A549 (cell line): ENCODE measurements around the gene MRPL57. TPM values are rescaled to one million over a fixed set of nuclear protein-coding genes. Genes with fewer than 3 reads are reported as not detected.
"Not testable (repeated sequence)": the region's sequence is repeated elsewhere in the genome, so short reads cannot be mapped to it uniquely, and the experiment has no call there.

Experiments
- ATAC-seq, 2 experiments: fragments of 200-7000 bp in 1 of 2; fragments of >200 bp in 1 of 2; cut with Nextera tagmentation in 1 of 2; cut with Tn5 transposase in 1 of 2; 3 replicates each; pipeline versions ENCODE4 v1.8.0 to v1.9.1; 2018 to 2020; ENCODE audit warnings: mild to moderate bottlenecking in 1 of 2, moderate library complexity in 1 of 2
- CTCF ChIA-PET: fragments of 300-600 bp; sonication (Branson Sonifier 250); formaldehyde crosslinking; extraction: SDS; loops from one replicate; lab custom pipeline; 2021; ENCODE audit warnings: antibody characterized with exemption, inconsistent platforms; lab: Yijun Ruan, JAX
- POLR2A ChIA-PET: fragments of 350-600 bp; formaldehyde crosslinking; extraction: SDS; loops from one replicate; lab custom pipeline; 2021; ENCODE audit warnings: antibody characterized with exemption, inconsistent platforms; lab: Yijun Ruan, JAX
- DNase-seq, 2 experiments: peaks; one replicate each; pipeline versions ENCODE4 v3.0.0 to v3.0.0-alpha.2; 2011 to 2016; ENCODE audit warnings: low read depth in 1 of 2, low spot score in 1 of 2
- FAIRE-seq: peaks from 2 replicates; lab custom pipeline; 2011; peaks lifted over from hg19 to GRCh38; lab: Jason Lieb, UNC
- H3K27ac ChIP-seq, 2 experiments: fragments of >200 bp; sonication (Bioruptor Twin); formaldehyde crosslinking; 3 replicates each; pipeline ENCODE4 v1.5.1; 2016 to 2017
- H3K4me1 ChIP-seq: fragments of >200 bp; sonication (Bioruptor Twin); formaldehyde crosslinking; 3 replicates; pipeline ENCODE4 v1.6.1; 2016
- H3K4me2 ChIP-seq: fragments of >200 bp; sonication (Bioruptor Twin); formaldehyde crosslinking; 3 replicates; pipeline ENCODE4 v1.6.1; 2016
- H3K4me3 ChIP-seq: fragments of >200 bp; sonication (Bioruptor Twin); formaldehyde crosslinking; 3 replicates; pipeline ENCODE4 v1.5.1; 2016
- H3K9me3 ChIP-seq: fragments of >200 bp; sonication (Bioruptor Twin); formaldehyde crosslinking; 3 replicates; pipeline ENCODE4 v1.6.1; 2016
- CBX2 ChIP-seq: fragments of 200-600 bp; sonication (generic); IDR thresholded peaks from 2 replicates; pipeline ENCODE4 v1.6.1; 2016; ENCODE audit warnings: low read depth, mild to moderate bottlenecking, borderline replicate concordance
- CBX8 ChIP-seq: fragments of 200-600 bp; sonication (generic); IDR thresholded peaks from 2 replicates; pipeline ENCODE4 v1.6.1; 2016
- CHD4 ChIP-seq: fragments of 200-600 bp; sonication (generic); IDR thresholded peaks from 2 replicates; pipeline ENCODE4 v1.6.1; 2016; ENCODE audit warnings: antibody characterized with exemption, mild to moderate bottlenecking, borderline replicate concordance
- E2F6 ChIP-seq: IDR thresholded peaks from 2 replicates; pipeline ENCODE4 v1.6.1; 2012; ENCODE audit warnings: low read depth, borderline replicate concordance
- EHMT2 ChIP-seq: fragments of 200-600 bp; sonication (generic); IDR thresholded peaks from 2 replicates; pipeline ENCODE4 v1.6.1; 2016; ENCODE audit warnings: antibody characterized with exemption, low read depth, mild to moderate bottlenecking, moderate library complexity
- FOSB ChIP-seq: fragments of 250-450 bp; sonication (Bioruptor Pico); IDR thresholded peaks from 2 replicates; pipeline ENCODE4 v1.5.0; 2020; ENCODE audit warnings: mild to moderate bottlenecking, moderate library complexity
- FOSL2 ChIP-seq, 2 experiments: fragments of 450-650 bp in 1 of 2; fragments of >200 bp in 1 of 2; sonication (Bioruptor Twin) in 1 of 2; formaldehyde crosslinking; IDR thresholded peaks; 2 replicates each; pipeline versions ENCODE4 v1.5.0 to v1.6.1; 2016 to 2020; ENCODE audit warnings: mild to moderate bottlenecking in 1 of 2, moderate library complexity in 1 of 2
- HEYL ChIP-seq: fragments of 250-450 bp; sonication (Bioruptor Pico); IDR thresholded peaks from 2 replicates; pipeline ENCODE4 v1.8.0; 2021; ENCODE audit warnings: mild to moderate bottlenecking, moderate library complexity
- HMGXB4 ChIP-seq: fragments of 250-450 bp; sonication (Bioruptor Pico); IDR thresholded peaks from 2 replicates; pipeline ENCODE4 v1.5.0; 2021; ENCODE audit warnings: mild to moderate bottlenecking, moderate library complexity, borderline replicate concordance
- HOXA7 ChIP-seq: fragments of 250-450 bp; sonication (Bioruptor Pico); IDR thresholded peaks from 2 replicates; pipeline ENCODE4 v1.5.0; 2020; ENCODE audit warnings: mild to moderate bottlenecking, moderate library complexity
- HOXB13 ChIP-seq: fragments of 250-450 bp; sonication (Bioruptor Pico); IDR thresholded peaks from 2 replicates; pipeline ENCODE4 v1.5.0; 2020; ENCODE audit warnings: low read depth, mild to moderate bottlenecking, moderate library complexity
- KDM1A ChIP-seq: fragments of 200-600 bp; sonication (generic); IDR thresholded peaks from 2 replicates; pipeline ENCODE4 v1.6.1; 2016; ENCODE audit warnings: low read depth, mild to moderate bottlenecking
- MAZ ChIP-seq: fragments of 150-350 bp; IDR thresholded peaks from 2 replicates; pipeline ENCODE4 v1.6.1; 2014; ENCODE audit warnings: antibody characterized with exemption, low read depth, low read length, borderline replicate concordance
- POLR2A ChIP-seq: IDR thresholded peaks from 2 replicates; pipeline ENCODE4 v1.6.1; 2012; ENCODE audit warnings: mild to moderate bottlenecking, low read length
- RAD21 ChIP-seq, 2 experiments: fragments of >200 bp in 1 of 2; sonication (Bioruptor Twin) in 1 of 2; formaldehyde crosslinking in 1 of 2; IDR thresholded peaks in 1 of 2; conservative IDR thresholded peaks in 1 of 2; 2 replicates in 1 of 2; 3 replicates in 1 of 2; pipeline ENCODE4 v1.6.1; 2012 to 2018; ENCODE audit warnings: inconsistent platforms in 1 of 2
- RCOR1 ChIP-seq: fragments of 150-350 bp; IDR thresholded peaks from 2 replicates; pipeline ENCODE4 v1.6.1; 2014; ENCODE audit warnings: antibody characterized with exemption, low read length, low read depth
- REST ChIP-seq: fragments of 200-600 bp; sonication (generic); IDR thresholded peaks from 2 replicates; pipeline ENCODE4 v1.6.1; 2016; ENCODE audit warnings: antibody characterized with exemption, mild to moderate bottlenecking, moderate library complexity
- RFX5 ChIP-seq: fragments of 450-650 bp; IDR thresholded peaks from 2 replicates; pipeline ENCODE4 v1.7.1; 2014; ENCODE audit warnings: antibody characterized with exemption, mild to moderate bottlenecking, moderate library complexity
- SREBF2 ChIP-seq: fragments of 450-650 bp; IDR thresholded peaks from 2 replicates; pipeline ENCODE4 v1.6.1; 2014; ENCODE audit warnings: mild to moderate bottlenecking, moderate library complexity
- ZFP36 ChIP-seq: fragments of 450-650 bp; IDR thresholded peaks from 2 replicates; pipeline ENCODE4 v1.6.1; 2014; ENCODE audit warnings: borderline replicate concordance; ENCODE audit not compliant: partially characterized antibody
- ZSCAN20 ChIP-seq: fragments of 250-450 bp; sonication (Bioruptor Pico); IDR thresholded peaks from 2 replicates; pipeline ENCODE4 v1.8.0; 2022; ENCODE audit warnings: mild to moderate bottlenecking, moderate library complexity
- WGBS: methylation state at CpG from one replicate; pipeline ENCODE4 v1.1.6; 2017; ENCODE audit errors: missing lambda C conversion rate; 5-methylcytosine and 5-hydroxymethylcytosine counted together
- polyA plus RNA-seq, 4 experiments: library from polyadenylated mRNA; depleted of rRNA in 3 of 4; stranded (reverse); fragments of >200 nt; fragmentation: RNase III in 1 of 4; extraction: RNeasy Plus Mini Kit Qiagen cat#74134 plus additional on column Dnase treatment in 1 of 4; gene quantifications; 2 replicates in 3 of 4; 3 replicates in 1 of 4; pipeline ENCODE4 v1.2.3, GENCODE V29; 2011 to 2017

The MRPL57 gene
- polyA plus RNA-seq, 2 of the 4 experiments (the other 2 are of a cell fraction), result 21.3 to 23.0 TPM

GRCh38 chr13:21212138-21212775 is 35.8 kb downstream of the MRPL57 start:
- ChIA-PET CTCF (no interaction called here), POLR2A (no interaction called here)
- no peaks in the 10 kb centered on the region for H3K4me1 ChIP-seq
- H3K27ac ChIP-seq, result no peak overlapping the region
- ATAC-seq (no peak), DNase-seq (no peak), FAIRE-seq (no peak)
- TF ChIP-seq RCOR1, result no peak
- peak; percentile 48 for TF ChIP-seq ZFP36
- H3K4me3 ChIP-seq, result no peak overlapping the region
- no peaks in the 10 kb centered on the region; the same call in 2 of the 3 replicates for H3K9me3 ChIP-seq
- 9% methylated on average over 7 of the region's 7 CpGs for WGBS
- no peak overlapping the region for H3K4me2 ChIP-seq

- FAIRE-seq, H3K27ac ChIP-seq, ATAC-seq, CTCF ChIA-PET, H3K4me1 ChIP-seq, H3K4me2 ChIP-seq, DNase-seq, H3K9me3 ChIP-seq, H3K4me3 ChIP-seq, POLR2A ChIA-PET: not testable (repeated sequence)
- 57% methylated on average over 6 of the region's 6 CpGs for WGBS
These were observed 39.0 kb downstream of the MRPL57 start for GRCh38 chr13:21215419-21215818.

- FAIRE-seq, result no peak
- Histone ChIP-seq H3K4me2 (peak overlapping the region; percentile 54), H3K27ac (no peak overlapping the region), H3K4me1 (no peaks in the 10 kb centered on the region), H3K9me3 (no peaks in the 10 kb centered on the region; the same call in 2 of the 3 replicates), H3K4me3 (no peak overlapping the region)
- POLR2A ChIA-PET, result no interaction called here
- CTCF ChIA-PET, result no interaction called here
- no peak for DNase-seq
- 3% methylated on average over 13 of the region's 13 CpGs for WGBS
- TF ChIP-seq HOXB13, result no peak
- no peak for TF ChIP-seq REST
- TF ChIP-seq RFX5, result no peak
- no peak for TF ChIP-seq KDM1A
- no peak for TF ChIP-seq E2F6
- TF ChIP-seq EHMT2, result no peak
- no peak for TF ChIP-seq HEYL (CRISPR knock-in tag)
- TF ChIP-seq RCOR1, result no peak
- TF ChIP-seq ZSCAN20 (CRISPR knock-in tag), result no peak
- no peak for TF ChIP-seq FOSB (CRISPR knock-in tag)
- TF ChIP-seq SREBF2, result no peak
- no peak for TF ChIP-seq CBX2
- no peak for TF ChIP-seq HMGXB4 (CRISPR knock-in tag)
- TF ChIP-seq CBX8, result no peak
- TF ChIP-seq HOXA7 (CRISPR knock-in tag), result no peak
- TF ChIP-seq MAZ, result no peak
- no peak for TF ChIP-seq CHD4
- TF ChIP-seq POLR2A, result no peak
- TF ChIP-seq FOSL2 (IDR thresholded peaks at IDR 0.05), result no peak
- TF ChIP-seq FOSL2 (CRISPR knock-in tag; IDR thresholded peaks at IDR 0.05), result no peak
- TF ChIP-seq RAD21 (conservative IDR thresholded peaks at IDR 0.05 in 1 of 2, IDR thresholded peaks at IDR 0.05 in 1 of 2), result no peak
- ATAC-seq, result no peak
These were observed 39.9 kb downstream of the MRPL57 start for GRCh38 chr13:21216332-21216731.
